GM10248 (cell line): Measurements from ENCODE around the gene VHLL.

Source experiments
- CTCF ChIA-PET: fragments of 300-600 bp; sonication (Branson Sonifier 250); formaldehyde crosslinking; extraction: SDS; loops from one replicate; lab custom pipeline; 2021; ENCODE audit warnings: antibody characterized with exemption; lab: Yijun Ruan, JAX
- POLR2A ChIA-PET: fragments of 350-650 bp; sonication (Branson Sonifier 250); formaldehyde crosslinking; extraction: SDS; loops from one replicate; lab custom pipeline; 2020; ENCODE audit warnings: antibody characterized with exemption; lab: Yijun Ruan, JAX
- DNase-seq: peaks from one replicate; pipeline ENCODE4 v3.0.0; 2012; ENCODE audit errors: extremely low spot score
- CTCF ChIP-seq: IDR thresholded peaks from 2 replicates; pipeline ENCODE4 v1.5.1; 2012; ENCODE audit warnings: mild to moderate bottlenecking, low read depth; ENCODE audit errors: extremely low read depth, missing control alignments, control extremely low read depth

Gene VHLL

DNA sequence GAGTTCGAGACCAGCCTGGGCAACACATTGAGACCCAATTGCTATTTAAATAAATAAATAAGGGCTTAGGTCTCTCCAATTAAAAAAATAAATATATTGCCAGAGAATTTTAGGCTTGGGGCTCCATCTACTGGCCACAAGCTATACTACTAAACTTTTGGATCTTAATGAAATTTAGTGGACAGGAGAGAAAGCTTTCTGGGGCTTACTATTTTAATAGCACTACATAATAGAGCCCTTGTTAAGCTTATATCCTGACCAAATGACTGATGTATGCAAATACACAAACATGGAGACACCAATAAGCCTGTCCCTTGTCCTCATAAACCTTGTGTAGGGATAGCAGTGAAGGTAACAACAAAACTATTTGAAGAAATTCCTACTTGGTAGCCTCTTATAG lies 20.6 kb upstream of the VHLL start:
- TF ChIP-seq CTCF, result peak; percentile 35
- ChIA-PET CTCF (interaction anchor here (0.7 to 4.5 kb wide), 31 partner anchors 9 to 253 kb away, joined by 3 to 26 read pairs (median 4); partner anchors contain the start of genes CCT3, PMF1, SEMA4A and SMG5), POLR2A (interaction anchor here (0.6 kb wide), 1 partner anchor 43 kb away, joined by 3 read pairs; no protein-coding TSS in a partner anchor)

GRCh38 chr1:156316909-156317308 lies 17.8 kb upstream of the VHLL start:
- ChIA-PET POLR2A (no interaction called here), CTCF (interaction anchor here (0.6 to 4.5 kb wide), 7 partner anchors 10 to 227 kb away, joined by 3 to 23 read pairs (median 4); partner anchors contain the start of genes SMG5 and TMEM79)
- no peak for DNase-seq
- no peak for TF ChIP-seq CTCF

More for the DNA sequence above, 20.6 kb upstream of the VHLL start:
- peak; percentile 35 for DNase-seq

DNA sequence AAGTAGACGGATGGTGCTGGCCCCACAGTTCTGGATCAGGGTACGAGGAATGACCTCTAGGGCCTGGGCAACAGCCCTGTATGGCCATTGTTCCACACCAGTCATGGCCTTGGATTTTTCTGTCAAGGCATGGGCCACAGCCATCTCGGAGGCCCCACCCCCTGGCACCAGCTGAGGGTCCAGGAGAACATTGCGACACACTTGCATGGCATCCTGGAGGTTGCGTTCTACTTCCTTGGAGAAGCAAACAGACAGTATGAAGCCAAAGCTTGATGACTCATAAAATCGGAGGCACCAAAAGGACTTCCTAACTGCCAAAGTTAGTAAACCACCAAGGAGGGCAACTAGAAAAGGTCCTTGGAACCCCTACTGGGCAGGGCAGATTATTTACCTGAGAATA lies 11.9 kb upstream of the VHLL start:
- ChIA-PET POLR2A (no interaction called here), CTCF (interaction anchor here (1.0 to 2.9 kb wide), 2 partner anchors 22 to 211 kb away, joined by 3 to 9 read pairs; no protein-coding TSS in a partner anchor)
- TF ChIP-seq CTCF, result no peak
- DNase-seq, result peak; percentile 2

GRCh38 chr1:156308078-156308477 lies 9.0 kb upstream of the VHLL start:
- TF ChIP-seq CTCF, result no peak
- ChIA-PET POLR2A (no interaction called here), CTCF (interaction anchor here (2.6 kb wide), 1 partner anchor 10 kb away, joined by 21 read pairs; no protein-coding TSS in a partner anchor)
- DNase-seq, result no peak

GRCh38 chr1:156305215-156305614 lies 6.1 kb upstream of the VHLL start:
- no peak for DNase-seq
- ChIA-PET POLR2A (no interaction called here), CTCF (interaction anchor here (0.7 to 1.1 kb wide), 3 partner anchors 11 to 28 kb away, joined by 3 read pairs; no protein-coding TSS in a partner anchor)
- TF ChIP-seq CTCF, result no peak

GRCh38 chr1:156303241-156303640 lies 4.1 kb upstream of the VHLL start:
- no peak for TF ChIP-seq CTCF
- no peak for DNase-seq
- ChIA-PET CTCF (no interaction called here), POLR2A (no interaction called here)
